GM12878 (cell line): Measurements from ENCODE around the gene CTNS. TPM values are rescaled to one million over a fixed set of nuclear protein-coding genes. Genes with fewer than 3 reads are reported as not detected.

ENCODE experiments used
- BCLAF1 ChIP-seq: fragments of 450-650 bp; IDR thresholded peaks from 2 replicates; pipeline ENCODE4 v1.6.1; 2017; ENCODE audit warnings: antibody characterized with exemption, mild to moderate bottlenecking, moderate library complexity
- CBX3 ChIP-seq: fragments of 200-600 bp; sonication (generic); IDR thresholded peaks from 2 replicates; pipeline ENCODE4 v1.6.1; 2016; ENCODE audit warnings: low read depth, borderline replicate concordance
- CHD4 ChIP-seq: fragments of 200-600 bp; sonication (generic); IDR thresholded peaks from 2 replicates; pipeline ENCODE4 v1.6.1; 2016; ENCODE audit warnings: mild to moderate bottlenecking
- HCFC1 ChIP-seq: fragments of 150-350 bp; IDR thresholded peaks from 2 replicates; pipeline ENCODE4 v1.6.1; 2014; ENCODE audit warnings: low read length
- HDAC2 ChIP-seq: fragments of 200-600 bp; sonication (generic); IDR thresholded peaks from 2 replicates; pipeline ENCODE4 v1.6.1; 2017
- IKZF2 ChIP-seq, 2 experiments: fragments of 450-650 bp; IDR thresholded peaks; 2 replicates each; pipeline ENCODE4 v1.6.1; 2017; ENCODE audit warnings: mild to moderate bottlenecking in 2 of 2, moderate library complexity in 2 of 2
- IRF5 ChIP-seq: fragments of 450-650 bp; IDR thresholded peaks from 2 replicates; pipeline ENCODE4 v1.6.1; 2017; ENCODE audit warnings: borderline replicate concordance
- MAX ChIP-seq: IDR thresholded peaks from 2 replicates; pipeline ENCODE4 v1.6.1; 2012; ENCODE audit warnings: low read depth, low read length, improper control_type of control experiment
- MEF2B ChIP-seq: fragments of 450-650 bp; IDR thresholded peaks from 2 replicates; pipeline ENCODE4 v1.6.1; 2018; ENCODE audit warnings: mild to moderate bottlenecking, moderate library complexity; ENCODE audit not compliant: partially characterized antibody, poor library complexity, severe bottlenecking
- MTA3 ChIP-seq: IDR thresholded peaks from 2 replicates; pipeline ENCODE4 v1.6.1; 2012; ENCODE audit warnings: low read length, inconsistent platforms, borderline replicate concordance
- MYC ChIP-seq: IDR thresholded peaks from 2 replicates; pipeline ENCODE4 v1.6.1; 2011; ENCODE audit warnings: mild to moderate bottlenecking, low read length, moderate library complexity, inconsistent platforms; ENCODE audit not compliant: insufficient read depth, insufficient replicate concordance, insufficient read length, severe bottlenecking
- NBN ChIP-seq: fragments of 450-650 bp; IDR thresholded peaks from 2 replicates; pipeline ENCODE4 v1.6.1; 2016
- NFYA ChIP-seq: IDR thresholded peaks from 2 replicates; pipeline ENCODE4 v1.6.1; 2011; ENCODE audit warnings: low read depth, mild to moderate bottlenecking, low read length, improper control_type of control experiment, borderline replicate concordance
- POLR2AphosphoS5 ChIP-seq: IDR thresholded peaks from 2 replicates; pipeline ENCODE4 v1.6.1; 2011; ENCODE audit warnings: mild to moderate bottlenecking, low read length, inconsistent platforms
- RB1 ChIP-seq: fragments of 450-650 bp; formaldehyde crosslinking; IDR thresholded peaks from 2 replicates; pipeline ENCODE4 v1.6.1; 2017; ENCODE audit warnings: mild to moderate bottlenecking, borderline replicate concordance
- RUNX3 ChIP-seq: IDR thresholded peaks from 2 replicates; pipeline ENCODE4 v1.6.1; 2012; ENCODE audit warnings: low read length, inconsistent platforms
- SMAD5 ChIP-seq: IDR thresholded peaks from 2 replicates; pipeline ENCODE4 v1.6.1; 2016; ENCODE audit warnings: antibody characterized with exemption, low read depth
- SREBF2 ChIP-seq: IDR thresholded peaks from 2 replicates; pipeline ENCODE4 v1.6.1; 2012; ENCODE audit warnings: mild to moderate bottlenecking, low read length
- TCF7 ChIP-seq: IDR thresholded peaks from 2 replicates; pipeline ENCODE4 v1.6.1; 2014; ENCODE audit warnings: antibody characterized with exemption, borderline replicate concordance
- USF1 ChIP-seq: IDR thresholded peaks from 2 replicates; pipeline ENCODE4 v1.6.1; 2011; ENCODE audit warnings: borderline replicate concordance, low read depth, mild to moderate bottlenecking, moderate library complexity, mixed read lengths, low read length; ENCODE audit not compliant: insufficient read depth; ENCODE audit errors: extremely low read length
- ZNF207 ChIP-seq: fragments of 450-650 bp; IDR thresholded peaks from 2 replicates; pipeline ENCODE4 v1.6.1; 2014; ENCODE audit warnings: antibody characterized with exemption, mild to moderate bottlenecking, borderline replicate concordance
- ZNF622 ChIP-seq: fragments of 450-650 bp; IDR thresholded peaks from 2 replicates; pipeline ENCODE4 v1.6.1; 2017; ENCODE audit warnings: mild to moderate bottlenecking, inconsistent platforms
- polyA plus RNA-seq, 11 experiments: library from polyadenylated mRNA; depleted of rRNA in 4 of 11; unstranded in 6 of 11; stranded (reverse) in 5 of 11; fragments of >200 nt; fragmentation: Nextera tagmentation in 4 of 11; fragmentation: Illumina TruSeq in 1 of 11; extraction: Ambion mirVana in 4 of 11; extraction: Trizol in 1 of 11; gene quantifications; 1 replicate in 1 of 11; 2 replicates in 10 of 11; pipeline versions ENCODE4 v1.2.1 to v1.2.3, GENCODE V29; 2011 to 2016; ENCODE audit warnings: inconsistent platforms in 2 of 11, missing spikeins in 2 of 11, low read depth in 1 of 11
- total RNA-seq, 4 experiments: library from RNA; depleted of rRNA in 3 of 4; stranded (reverse); fragments of >200 nt in 3 of 4; fragmentation: Illumina TruSeq in 1 of 4; extraction: Trizol in 1 of 4; gene quantifications; 2 replicates each; pipeline versions ENCODE4 v1.2.1 to v1.2.3, GENCODE V29; 2013 to 2021
- TF ChIP-seq, protein P1 (sequence below): fragments of 450-650 bp; IDR thresholded peaks from 2 replicates; pipeline ENCODE4 v1.6.1; 2018; ENCODE audit warnings: borderline replicate concordance, mild to moderate bottlenecking; ENCODE audit not compliant: partially characterized antibody

Gene CTNS
- total and polyA plus RNA-seq, 10 of the 15 experiments (the other 5 are each of a cell fraction or from before 2014, with no cell fraction given): 0.92 to 10.7 (median 6.4) TPM

- TF ChIP-seq ZNF622 (no peak), IKZF2 (IDR thresholded peaks at IDR 0.05) (no peak), POLR2AphosphoS5 (no peak), MYC (no peak), SMAD5 (peak; percentile 51; the same call in 1 of the 2 replicates), ZNF207 (peak; percentile 90; the same call in 1 of the 2 replicates), CHD4 (no peak), HCFC1 (peak; percentile 93), HDAC2 (0 out of 2 replicates have a peak, but pooled peaks have one; percentile 68), MAX (peak; percentile 81), BCLAF1 (no peak), RUNX3 (no peak), SREBF2 (no peak), USF1 (peak; percentile 99), RB1 (peak; percentile 24; the same call in 1 of the 2 replicates), NFYA (no peak), MEF2B (no peak), IRF5 (no peak), MTA3 (no peak), NBN (peak; percentile 58; the same call in 1 of the 2 replicates), CBX3 (no peak), TCF7 (no peak)
- TF ChIP-seq, protein P1, sequence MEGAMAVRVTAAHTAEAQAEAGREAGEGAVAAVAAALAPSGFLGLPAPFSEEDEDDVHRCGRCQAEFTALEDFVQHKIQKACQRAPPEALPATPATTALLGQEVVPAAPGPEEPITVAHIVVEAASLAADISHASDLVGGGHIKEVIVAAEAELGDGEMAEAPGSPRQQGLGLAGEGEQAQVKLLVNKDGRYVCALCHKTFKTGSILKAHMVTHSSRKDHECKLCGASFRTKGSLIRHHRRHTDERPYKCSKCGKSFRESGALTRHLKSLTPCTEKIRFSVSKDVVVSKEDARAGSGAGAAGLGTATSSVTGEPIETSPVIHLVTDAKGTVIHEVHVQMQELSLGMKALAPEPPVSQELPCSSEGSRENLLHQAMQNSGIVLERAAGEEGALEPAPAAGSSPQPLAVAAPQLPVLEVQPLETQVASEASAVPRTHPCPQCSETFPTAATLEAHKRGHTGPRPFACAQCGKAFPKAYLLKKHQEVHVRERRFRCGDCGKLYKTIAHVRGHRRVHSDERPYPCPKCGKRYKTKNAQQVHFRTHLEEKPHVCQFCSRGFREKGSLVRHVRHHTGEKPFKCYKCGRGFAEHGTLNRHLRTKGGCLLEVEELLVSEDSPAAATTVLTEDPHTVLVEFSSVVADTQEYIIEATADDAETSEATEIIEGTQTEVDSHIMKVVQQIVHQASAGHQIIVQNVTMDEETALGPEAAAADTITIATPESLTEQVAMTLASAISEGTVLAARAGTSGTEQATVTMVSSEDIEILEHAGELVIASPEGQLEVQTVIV: no peak
Measured at GRCh38 chr17:3636154-3636907, at the start of gene CTNS, which contains the start of gene SHPK (continued).
